ENCODE results near the gene SLC38A3.

SLC38A3 gene

DNA sequence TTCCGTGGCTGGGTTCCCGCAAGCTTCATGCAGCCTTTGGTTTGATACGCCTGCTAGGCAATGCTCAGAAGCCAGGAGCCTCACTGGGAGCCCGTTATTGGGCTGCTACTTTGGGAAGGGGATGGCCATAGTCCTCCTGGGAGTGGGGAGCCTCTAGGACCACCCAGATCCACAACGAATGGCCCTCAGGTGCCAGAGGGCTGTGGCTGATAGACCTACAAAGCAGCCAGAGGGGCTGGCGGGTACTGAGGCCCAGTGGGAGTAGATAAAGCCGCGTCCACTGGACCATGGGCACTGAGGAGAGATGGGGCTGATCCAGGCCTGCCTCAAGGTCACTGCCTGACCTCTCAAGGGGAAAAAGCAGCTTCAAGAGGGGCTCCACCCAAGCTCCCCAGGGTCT is 12.9 kb upstream of the SLC38A3 start:
- no peak for DNase-seq (ENCODE audit: low read depth)

DNA sequence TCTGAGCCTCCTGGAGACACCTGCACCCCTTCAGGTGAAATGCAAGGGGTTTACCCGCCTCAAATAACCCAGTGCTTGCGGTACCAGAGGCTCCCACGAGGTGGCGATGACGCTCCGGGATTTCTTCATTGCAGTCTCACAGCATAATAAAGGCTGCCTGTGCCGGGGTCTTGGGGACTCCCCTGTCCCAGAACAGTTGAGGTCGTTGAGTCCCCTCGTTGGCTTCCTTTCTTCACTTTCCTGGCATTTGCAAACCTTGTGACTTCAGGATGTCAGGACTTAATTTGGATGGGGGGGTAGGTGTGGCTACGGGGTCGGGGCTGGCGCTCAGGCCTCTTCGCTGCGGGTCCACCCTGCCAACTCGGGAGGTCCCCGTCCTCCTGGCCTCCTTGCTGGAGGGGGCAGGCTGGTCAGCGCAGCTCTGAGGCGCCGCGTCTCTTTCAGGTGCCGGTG is 12.4 kb upstream of the SLC38A3 start:
- peak; percentile 78 for DNase-seq (ENCODE audit: low read depth)

DNA sequence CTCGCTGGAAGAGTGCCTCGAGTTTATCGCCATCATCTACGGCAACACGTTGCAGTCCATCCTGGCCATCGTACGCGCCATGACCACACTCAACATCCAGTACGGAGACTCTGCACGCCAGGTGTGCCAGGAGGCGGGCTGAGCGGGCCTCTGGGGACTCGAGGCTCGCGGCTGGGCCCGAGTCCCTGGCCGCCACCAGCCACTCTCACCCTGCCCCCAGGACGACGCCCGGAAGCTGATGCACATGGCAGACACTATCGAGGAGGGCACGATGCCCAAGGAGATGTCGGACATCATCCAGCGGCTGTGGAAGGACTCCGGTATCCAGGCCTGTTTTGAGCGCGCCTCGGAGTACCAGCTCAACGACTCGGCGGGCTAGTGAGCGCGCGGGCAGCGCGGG is 11.8 kb upstream of the SLC38A3 start:
- no peak for DNase-seq (ENCODE audit: low read depth)

DNA sequence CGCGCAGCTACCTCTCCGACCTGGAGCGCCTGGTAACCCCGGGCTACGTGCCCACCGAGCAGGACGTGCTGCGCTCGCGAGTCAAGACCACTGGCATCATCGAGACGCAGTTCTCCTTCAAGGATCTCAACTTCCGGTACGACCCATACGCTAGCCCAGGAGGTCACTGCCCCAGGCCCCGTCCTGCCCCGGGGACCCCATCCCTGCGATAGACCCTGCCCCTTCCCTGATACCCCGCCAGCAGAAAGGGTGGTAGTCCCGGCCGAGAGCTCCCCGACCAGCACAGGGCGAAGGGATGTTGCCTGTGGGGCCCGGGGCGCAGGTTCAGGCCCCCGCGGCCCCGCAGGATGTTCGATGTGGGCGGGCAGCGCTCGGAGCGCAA is 11.3 kb upstream of the SLC38A3 start:
- no peak for DNase-seq (ENCODE audit: low read depth)

DNA sequence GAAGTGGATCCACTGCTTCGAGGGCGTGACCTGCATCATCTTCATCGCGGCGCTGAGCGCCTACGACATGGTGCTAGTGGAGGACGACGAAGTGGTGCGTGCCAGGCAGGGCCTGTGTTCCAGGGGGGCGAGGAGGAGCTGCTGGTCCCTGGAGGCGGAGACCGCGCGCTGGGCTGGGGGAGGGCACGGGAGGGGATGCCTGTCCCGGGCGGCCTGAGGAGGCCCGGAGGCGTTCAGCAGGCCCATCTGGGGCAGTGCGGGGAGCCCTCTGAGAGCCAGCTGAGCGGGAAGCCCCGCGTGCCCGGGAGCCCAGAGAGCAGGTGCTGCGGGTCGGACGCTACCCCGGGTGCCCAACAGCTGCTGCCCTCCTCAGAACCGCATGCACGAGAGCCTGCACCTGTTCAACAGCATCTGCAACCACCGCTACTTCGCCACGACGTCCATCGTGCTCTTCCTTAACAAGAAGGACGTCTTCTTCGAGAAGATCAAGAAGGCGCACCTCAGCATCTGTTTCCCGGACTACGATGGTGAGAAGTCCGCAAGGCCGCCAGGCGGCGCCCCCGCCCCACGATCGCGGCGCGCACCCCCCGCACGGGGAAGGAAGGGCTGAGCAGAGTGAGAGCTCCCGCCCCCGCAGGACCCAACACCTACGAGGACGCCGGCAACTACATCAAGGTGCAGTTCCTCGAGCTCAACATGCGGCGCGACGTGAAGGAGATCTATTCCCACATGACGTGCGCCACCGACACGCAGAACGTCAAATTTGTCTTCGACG is 10.8 kb upstream of the SLC38A3 start:
- DNase-seq (ENCODE audit: low read depth): peak; percentile 72

DNA sequence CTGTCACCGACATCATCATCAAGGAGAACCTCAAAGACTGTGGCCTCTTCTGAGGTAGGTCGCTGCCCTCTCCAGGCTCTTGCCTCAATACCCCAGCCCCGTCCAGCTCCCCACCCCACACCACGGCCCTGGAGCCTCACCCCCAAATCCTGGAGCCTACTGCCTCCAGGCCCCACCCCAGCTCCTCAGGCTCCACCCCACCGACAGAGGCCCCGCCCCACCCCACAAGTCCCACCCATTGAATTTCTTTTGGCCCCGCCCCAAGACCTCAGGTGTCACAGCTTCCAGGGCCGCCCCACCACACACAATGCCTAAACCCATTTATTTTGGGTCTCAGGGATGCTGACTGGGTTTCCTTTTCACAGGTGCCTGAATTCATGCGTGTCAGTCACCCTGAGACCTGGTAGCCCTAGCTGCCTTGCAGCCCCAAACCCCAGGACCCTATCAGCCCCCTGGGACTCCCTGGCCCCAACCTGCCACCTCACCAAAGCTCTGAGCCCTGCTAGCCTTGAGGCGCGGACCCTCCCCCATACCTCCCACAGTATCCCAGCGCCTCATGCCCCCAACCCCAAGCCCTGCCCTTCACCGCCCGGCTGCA is 10.1 kb upstream of the SLC38A3 start:
- peak; percentile 15 for DNase-seq (ENCODE audit: low read depth)

DNA sequence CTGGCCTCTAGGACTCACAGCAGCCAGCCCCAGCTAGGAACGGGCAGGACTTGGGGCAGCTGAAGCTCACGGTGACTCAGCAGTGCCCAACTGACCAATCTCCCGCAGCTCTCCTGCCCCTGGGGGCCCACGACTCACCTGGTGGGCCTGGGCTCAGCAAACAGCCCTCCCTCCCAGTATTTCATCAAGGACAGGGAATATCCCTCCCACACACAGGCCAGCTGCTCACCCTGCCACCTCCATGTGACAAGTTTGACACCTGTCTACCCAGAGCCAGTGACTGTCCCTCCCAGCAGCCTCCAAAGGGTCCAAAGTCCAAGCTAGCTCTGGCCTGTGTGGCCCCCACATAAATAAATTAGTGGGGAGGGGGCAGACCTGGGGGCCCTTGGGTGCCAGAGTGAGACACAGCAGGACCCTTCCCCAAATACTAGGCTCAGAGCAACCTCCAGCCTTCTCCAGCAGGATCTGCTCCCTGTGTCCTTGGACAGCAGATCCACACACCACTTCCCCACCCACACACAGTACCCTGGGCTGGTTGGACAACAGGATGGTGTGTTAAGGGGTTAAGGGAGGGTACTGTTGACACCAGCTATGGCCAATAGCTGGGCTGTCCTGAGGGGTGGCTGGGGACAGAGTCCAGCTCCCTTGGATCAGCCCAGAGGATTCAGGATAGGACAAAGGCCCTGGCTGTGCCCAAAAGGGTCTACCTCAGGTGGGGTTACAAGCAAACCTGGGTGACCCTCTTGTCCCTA is 9.4 kb upstream of the SLC38A3 start:
- no peak for DNase-seq (ENCODE audit: low read depth)

DNA sequence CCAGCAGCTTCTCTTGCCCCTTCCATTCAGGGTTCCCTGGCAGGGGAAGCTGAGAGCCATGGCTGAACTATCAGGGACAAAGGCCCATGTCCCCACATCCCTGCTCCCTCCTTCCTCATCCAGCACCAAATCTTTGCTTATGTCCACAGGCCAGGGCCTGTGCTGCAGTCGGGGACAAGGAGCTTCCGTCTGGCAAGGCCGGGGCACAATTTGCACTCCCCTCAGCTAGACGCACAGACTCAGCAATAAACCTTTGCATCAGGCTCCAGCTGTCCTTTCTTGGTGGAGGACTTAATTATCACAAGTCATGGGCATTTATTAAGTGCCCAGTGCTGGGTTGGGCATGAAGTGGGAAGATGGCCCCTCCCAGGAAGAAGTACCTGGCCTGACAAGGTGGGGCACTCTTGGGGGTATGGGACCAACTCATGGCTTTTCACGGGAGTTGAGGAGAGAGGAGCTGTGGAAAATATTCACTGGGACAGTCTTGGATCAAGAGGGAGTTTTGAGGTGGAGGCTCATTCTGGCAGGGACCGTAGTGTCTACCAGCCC is 8.7 kb upstream of the SLC38A3 start:
- DNase-seq (ENCODE audit: low read depth): no peak

DNA sequence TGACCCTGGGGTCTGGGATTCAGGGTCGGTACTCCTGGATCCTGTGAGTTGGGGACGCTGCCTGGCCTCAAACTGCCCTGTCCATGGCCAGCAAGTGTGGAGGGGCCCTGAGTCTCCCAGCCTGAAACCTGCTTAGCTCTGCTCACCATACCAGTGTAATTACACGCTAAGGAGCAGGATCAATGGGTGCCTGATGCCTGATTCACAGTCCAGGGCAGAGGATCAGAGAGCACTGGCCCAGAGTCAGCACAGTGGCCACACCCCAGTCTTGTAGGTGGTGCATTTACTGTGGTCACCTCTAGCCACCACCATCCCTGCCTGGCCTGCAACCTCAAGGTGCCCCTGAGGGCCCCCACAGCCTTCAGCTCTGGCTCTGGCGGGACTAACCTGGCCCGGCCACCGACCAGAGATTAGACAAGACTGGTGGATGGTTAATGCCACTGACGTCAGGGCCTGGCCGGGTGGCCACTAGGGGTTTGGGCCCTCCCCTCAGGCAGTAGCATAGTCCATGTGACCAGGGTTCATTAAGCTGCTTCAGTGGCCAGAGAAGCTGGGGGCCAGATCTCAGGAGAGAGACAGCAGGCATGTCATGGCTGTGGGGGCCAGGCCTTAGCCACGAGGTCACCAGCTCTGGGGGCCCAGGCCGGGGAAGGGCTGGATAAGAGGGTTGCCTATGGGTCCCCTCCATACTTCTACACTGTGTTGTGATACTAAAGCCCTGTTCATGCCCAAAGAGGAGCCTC is 3.3 kb upstream of the SLC38A3 start:
- no peak for DNase-seq (ENCODE audit: low read depth)

DNA sequence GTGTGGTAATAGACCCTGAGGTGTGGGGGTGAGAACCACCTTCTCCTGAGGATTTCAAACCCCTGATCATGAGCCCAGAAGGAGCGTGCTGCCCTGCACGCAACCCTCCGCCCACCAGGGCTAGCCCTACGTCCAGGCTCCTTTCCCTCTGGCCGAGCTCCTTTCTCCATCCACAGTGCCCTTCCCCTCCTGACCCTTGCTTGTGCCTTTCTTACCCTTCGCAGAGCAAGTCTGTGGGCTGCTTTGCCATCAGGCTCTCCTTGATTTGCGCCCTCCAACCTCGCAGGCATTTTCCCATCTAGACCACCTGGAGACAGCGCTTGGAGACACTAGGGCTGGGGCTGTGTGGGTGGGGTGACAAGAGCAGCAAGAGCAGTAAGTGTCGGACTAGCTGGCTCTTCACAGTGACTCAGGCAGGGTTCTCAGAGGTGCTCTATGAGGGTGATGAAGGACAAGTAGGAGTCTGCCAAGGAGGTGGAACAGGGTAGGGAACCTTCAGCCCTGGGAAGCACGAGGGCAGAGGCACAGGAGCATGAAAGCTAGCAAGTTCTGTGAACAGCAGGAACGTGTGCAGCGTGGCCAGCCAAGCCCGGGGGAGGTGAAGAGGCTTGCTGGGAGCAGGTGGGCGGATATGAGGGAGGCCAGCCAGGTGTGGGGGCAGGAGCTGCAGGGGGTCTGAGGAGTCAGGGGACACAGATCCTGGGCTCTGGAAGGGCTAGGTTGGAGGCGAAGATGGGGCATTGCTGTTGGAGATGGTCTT is 2.5 kb upstream of the SLC38A3 start:
- no peak for DNase-seq (ENCODE audit: low read depth)

DNA sequence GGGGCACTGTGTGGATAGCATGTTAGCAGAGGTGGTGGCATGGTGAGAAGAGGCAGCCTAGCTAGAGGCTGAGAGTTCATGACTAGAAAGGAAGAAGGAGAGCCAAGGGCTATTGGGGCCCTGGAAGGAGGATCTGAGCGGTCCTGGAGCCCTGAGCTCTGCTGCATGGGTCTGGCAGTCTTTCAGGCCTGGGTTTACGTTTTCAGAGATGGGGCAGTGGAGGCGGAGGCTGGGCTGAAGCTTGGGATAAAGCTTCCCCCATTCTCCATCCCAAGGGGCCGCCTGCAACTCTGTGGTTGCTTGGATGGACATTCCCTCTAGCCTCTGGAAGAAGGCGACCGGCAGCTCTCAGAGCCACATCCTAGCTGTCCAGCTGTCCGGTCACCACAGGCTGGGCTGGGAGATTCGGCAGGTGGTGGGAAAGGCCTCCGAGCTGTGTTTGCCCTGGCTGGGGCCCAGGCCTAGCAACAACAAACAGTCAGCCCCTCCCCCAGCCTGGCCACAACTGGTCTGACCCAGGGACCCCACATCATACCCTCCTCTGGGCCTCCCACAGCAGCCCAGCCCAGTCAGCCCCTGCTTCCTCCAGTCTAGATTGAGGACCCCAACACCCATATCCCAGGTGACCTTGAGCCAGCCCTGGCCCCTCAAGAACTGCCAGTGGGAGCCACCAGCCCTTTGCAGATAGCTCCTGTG is 1.8 kb upstream of the SLC38A3 start:
- DNase-seq (ENCODE audit: low read depth): no peak

DNA sequence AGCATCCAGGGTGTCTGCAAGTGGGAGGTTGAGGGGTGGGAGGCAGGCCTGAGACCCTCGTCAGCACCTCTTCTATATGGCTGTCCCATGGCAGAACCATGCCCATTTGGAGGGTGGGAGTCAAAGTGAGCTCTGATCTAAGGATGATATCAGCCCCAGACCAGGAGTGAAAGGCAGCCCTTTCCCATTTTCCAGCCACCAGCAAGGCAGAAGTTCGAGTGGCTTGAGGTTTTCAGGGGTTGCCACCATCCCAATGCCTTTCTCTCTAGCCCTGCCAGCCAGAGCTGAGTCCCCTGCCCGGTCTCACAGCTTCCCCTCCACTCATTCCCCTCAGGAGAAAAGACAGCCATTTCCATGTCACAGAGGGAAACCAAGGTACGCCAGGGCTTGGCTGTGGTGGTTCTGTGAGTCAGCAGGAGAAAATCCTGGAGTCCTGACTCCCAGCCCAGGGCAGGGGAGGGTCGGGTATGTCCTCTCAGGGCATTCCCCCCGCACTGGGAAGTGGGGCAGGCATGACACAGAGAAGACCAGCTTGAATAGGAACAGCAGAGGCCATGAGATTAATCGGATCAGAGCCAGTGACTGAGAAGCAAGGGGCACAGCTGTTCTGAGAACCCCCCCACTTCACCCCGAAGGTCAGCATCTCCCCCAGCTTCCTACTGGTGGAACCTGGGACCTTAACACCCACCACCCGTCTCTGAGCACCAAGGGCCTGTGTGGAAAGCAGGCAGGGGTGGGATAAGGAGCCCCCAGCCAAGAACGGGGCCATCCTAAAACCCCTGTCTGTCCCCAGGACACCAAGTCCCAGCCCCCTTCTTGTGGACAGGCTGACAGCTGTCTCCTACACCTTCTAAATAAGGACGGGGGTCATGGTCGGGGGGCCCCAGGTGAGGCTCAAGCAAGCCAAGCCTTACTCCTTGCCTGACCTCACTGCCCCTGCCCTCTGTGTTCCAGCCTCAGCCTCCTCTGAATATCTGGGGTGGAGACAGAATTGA is 965 bp upstream of the SLC38A3 start:
- no peak for DNase-seq (ENCODE audit: low read depth)

DNA sequence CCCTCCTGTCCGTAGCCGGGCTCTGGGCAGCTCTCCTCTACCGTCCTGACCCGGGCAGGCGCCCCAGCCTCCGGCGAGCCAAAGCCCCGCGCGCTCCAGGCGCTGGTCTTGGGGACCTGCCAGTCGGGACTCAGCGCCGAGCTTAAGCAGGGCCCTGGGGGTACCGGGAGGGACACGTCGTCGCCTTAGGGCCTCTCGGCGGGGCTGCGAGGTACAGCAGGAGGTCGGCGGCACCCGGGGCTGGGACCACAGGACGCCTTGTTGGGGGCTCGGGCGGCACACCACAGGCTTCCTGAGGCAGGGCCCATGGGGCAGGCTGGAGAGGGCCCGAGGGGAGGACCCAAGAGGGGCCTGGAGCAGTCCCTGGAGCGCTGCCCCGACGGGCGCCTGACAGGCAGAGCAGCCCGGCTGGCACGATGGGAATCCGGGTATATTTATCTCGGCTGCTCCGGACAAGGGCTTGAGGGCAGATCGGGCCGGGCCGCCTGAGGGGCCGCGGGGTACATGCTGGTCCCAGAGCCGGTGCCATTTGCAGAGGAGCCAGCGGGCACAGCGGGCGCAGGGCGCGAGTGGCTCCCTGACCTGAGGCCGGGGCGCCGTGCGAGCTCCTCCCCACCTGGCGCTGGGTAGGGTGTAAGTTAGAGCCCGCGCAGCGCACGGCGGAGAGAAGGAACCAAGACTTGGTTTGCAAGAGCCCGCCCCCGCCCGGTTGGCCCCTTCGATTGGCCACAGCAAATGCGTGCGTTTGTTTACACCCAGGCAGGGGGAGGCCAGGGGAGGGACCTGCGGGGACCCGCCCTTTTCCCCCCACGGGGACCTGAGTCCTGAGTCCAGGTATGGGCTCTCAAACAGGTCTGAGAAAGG is 574 bp downstream of the SLC38A3 start:
- peak; percentile 31 for DNase-seq (ENCODE audit: low read depth)

DNA sequence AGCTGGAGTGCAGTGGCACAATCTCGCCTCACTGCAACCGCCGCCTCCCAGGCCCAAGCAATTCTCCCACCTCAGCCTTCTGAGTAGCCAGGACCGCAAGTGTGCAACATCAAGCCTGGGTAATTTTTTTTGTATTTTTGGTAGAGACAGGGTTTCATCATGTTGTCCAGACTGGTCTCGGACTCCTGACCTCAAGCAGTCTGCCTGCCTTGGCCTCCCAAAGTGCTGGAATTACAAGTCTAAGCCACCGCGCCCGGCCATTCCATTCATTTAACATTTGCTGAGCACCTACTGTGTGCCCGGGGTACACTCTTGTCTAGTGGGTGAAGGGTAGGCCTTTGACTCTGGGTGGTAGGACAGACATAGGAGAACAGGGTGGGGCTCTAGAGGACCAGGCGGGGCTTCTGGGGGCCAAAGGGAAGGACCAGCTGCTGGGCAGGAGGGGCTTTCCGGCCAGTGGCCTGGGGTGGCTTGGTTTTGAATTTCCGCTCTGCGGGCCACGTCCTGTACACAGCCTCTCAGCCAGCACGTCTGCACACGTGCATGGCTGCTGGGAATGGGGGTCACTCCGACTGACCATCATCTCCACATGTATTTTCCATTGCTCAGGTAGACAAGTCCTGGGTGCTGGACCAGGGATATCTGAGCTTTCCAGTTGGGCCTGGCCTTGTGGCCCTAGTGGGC is 2.4 kb downstream of the SLC38A3 start:
- DNase-seq (ENCODE audit: low read depth): no peak

DNA sequence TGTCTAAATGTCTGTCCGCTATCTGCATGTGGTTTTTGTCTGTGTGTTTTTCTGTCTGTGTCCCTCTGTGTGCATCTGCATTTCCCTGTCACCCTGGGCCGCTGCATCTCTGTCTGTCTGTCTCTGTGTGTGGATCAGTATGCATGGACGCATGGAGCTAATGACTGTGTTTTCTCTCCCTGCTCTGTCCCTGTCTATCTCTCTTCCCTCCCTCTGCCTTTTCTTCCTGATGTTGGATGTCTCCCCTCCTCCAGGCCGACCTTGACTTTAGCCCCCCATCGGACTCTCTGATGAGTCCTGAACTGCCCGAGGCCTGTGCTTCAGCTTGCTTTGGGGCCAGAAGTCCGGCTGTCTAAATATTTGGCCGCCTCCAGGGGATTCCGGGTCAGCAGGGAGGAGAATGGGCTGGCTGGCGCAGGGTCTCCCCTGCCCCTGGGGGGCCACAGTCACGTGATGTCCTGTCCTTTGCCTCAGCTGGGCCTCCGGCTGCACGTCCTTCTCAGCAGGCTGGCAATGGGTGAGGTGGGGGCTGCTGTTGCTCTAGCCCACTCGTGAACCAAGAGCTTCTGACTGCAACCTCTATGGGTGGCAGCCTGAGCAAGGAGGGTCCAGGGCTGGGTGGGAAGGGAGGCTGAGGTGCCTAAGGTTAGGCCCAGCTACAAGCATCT is 3.7 kb downstream of the SLC38A3 start:
- no peak for DNase-seq (ENCODE audit: low read depth)

DNA sequence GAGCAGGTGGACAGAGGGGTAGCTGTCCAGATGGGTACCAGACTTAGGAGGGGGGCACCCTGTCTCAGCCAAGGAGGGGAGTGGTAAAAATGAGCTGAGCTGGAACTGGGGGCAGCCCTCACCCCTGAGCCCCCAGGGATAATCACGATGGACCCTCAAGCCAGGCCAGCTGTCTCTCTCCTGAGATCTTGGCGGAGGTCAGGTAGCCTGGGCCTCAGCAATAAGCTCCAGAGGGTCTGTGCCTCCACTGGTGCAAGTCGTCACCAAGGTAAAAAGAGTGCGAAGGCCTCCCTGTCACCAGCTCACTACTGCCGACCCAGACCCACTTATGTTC is 5.1 kb downstream of the SLC38A3 start:
- no peak for DNase-seq (ENCODE audit: low read depth)
